PFSK-1 (cell line): ENCODE data around the gene GSDMA.

Source experiments
- FOXP2 ChIP-seq: optimal IDR thresholded peaks from 2 replicates; pipeline ENCODE3; 2011; ENCODE audit warnings: borderline replicate concordance, control low read depth, inconsistent platforms; ENCODE audit not compliant: insufficient read depth; ENCODE audit errors: extremely low read length, extremely low read depth
- POLR2AphosphoS5 ChIP-seq: IDR thresholded peaks from 2 replicates; pipeline ENCODE4 v1.6.1; 2012; ENCODE audit warnings: low read depth, mild to moderate bottlenecking, control low read depth, low read length, moderate library complexity
- REST ChIP-seq, 2 experiments: IDR thresholded peaks; 2 replicates each; pipeline versions ENCODE4 v1.6.1 to v1.8.0; 2011 to 2012; ENCODE audit warnings: low read depth in 2 of 2, low read length in 2 of 2, control low read depth in 1 of 2, inconsistent platforms in 1 of 2, mild to moderate bottlenecking in 1 of 2, moderate library complexity in 1 of 2; ENCODE audit not compliant: insufficient read depth in 1 of 2
- SIN3A ChIP-seq: IDR thresholded peaks from 2 replicates; pipeline ENCODE4 v1.6.1; 2012; ENCODE audit warnings: mild to moderate bottlenecking, low read length, moderate library complexity, borderline replicate concordance; ENCODE audit not compliant: insufficient read depth
- TAF1 ChIP-seq: IDR thresholded peaks from 2 replicates; pipeline ENCODE4 v1.6.1; 2012; ENCODE audit warnings: low read length, control low read depth, borderline replicate concordance; ENCODE audit not compliant: insufficient read depth

The GSDMA gene

GRCh38 chr17:39955726-39956225 is 7.0 kb upstream of the GSDMA start:
- TF ChIP-seq TAF1 (no peak), SIN3A (no peak), POLR2AphosphoS5 (no peak), REST (IDR thresholded peaks at IDR 0.05; ENCODE audit: insufficient read depth in 1 of 2, low read depth in 2 of 2, low read length in 2 of 2) (no peak), FOXP2 (no peak)

- TF ChIP-seq TAF1 (no peak), POLR2AphosphoS5 (no peak), REST (IDR thresholded peaks at IDR 0.05; ENCODE audit: insufficient read depth in 1 of 2, low read depth in 2 of 2, low read length in 2 of 2) (no peak), SIN3A (no peak), FOXP2 (no peak)
Observed at GRCh38 chr17:39960524-39961041, 2.2 kb upstream of the GSDMA start.

- TF ChIP-seq POLR2AphosphoS5 (no peak), SIN3A (no peak), TAF1 (no peak), FOXP2 (no peak), REST (IDR thresholded peaks at IDR 0.05; ENCODE audit: insufficient read depth in 1 of 2, low read depth in 2 of 2, low read length in 2 of 2) (no peak)
Observed at GRCh38 chr17:39963829-39964228, 1.0 kb downstream of the GSDMA start.

- TF ChIP-seq FOXP2 (no peak), SIN3A (no peak), REST (IDR thresholded peaks at IDR 0.05; ENCODE audit: insufficient read depth in 1 of 2, low read depth in 2 of 2, low read length in 2 of 2) (no peak), POLR2AphosphoS5 (no peak), TAF1 (no peak)
Observed at GRCh38 chr17:39965017-39965699, 2.4 kb downstream of the GSDMA start.

GRCh38 chr17:39966771-39967170 is 4.0 kb downstream of the GSDMA start:
- TF ChIP-seq REST (IDR thresholded peaks at IDR 0.05; ENCODE audit: insufficient read depth in 1 of 2, low read depth in 2 of 2, low read length in 2 of 2) = no peak
- TF ChIP-seq TAF1 = no peak
- no peak for TF ChIP-seq SIN3A
- TF ChIP-seq FOXP2 = no peak
- no peak for TF ChIP-seq POLR2AphosphoS5
